NB4 (cell line): ENCODE measurements around the gene GARIN5B.

Experiments
- DNase-seq: peaks from one replicate; pipeline ENCODE4 v3.0.0; 2010; ENCODE audit warnings: low read depth
- H3K4me3 ChIP-seq: one replicate; pipeline ENCODE4 v1.5.1; 2011; ENCODE audit warnings: mild to moderate bottlenecking, low read depth, low read length, moderate library complexity
- CTCF ChIP-seq: IDR thresholded peaks from one replicate; pipeline ENCODE4 v1.5.1; 2012; ENCODE audit warnings: low read depth, low read length
- MAX ChIP-seq: IDR thresholded peaks from 2 replicates; pipeline ENCODE4 v1.6.1; 2011; ENCODE audit warnings: low read depth, low read length
- MYC ChIP-seq: IDR thresholded peaks from 2 replicates; pipeline ENCODE4 v1.6.1; 2011; ENCODE audit warnings: low read depth, low read length
- POLR2A ChIP-seq: IDR thresholded peaks from 2 replicates; pipeline ENCODE4 v1.6.1; 2011; ENCODE audit warnings: mild to moderate bottlenecking; ENCODE audit not compliant: insufficient read length; ENCODE audit errors: extremely low read depth

Gene GARIN5B

GRCh38 chr19:55322204-55322885 is 40.7 kb downstream of the GARIN5B start:
- no peak overlapping the region for H3K4me3 ChIP-seq
- TF ChIP-seq POLR2A, result no peak
- no peak for TF ChIP-seq CTCF
- no peak for TF ChIP-seq MYC
- TF ChIP-seq MAX, result no peak
- no peak for DNase-seq

- TF ChIP-seq MYC, result no peak
- TF ChIP-seq CTCF, result no peak
- no peak for TF ChIP-seq POLR2A
- no peak for TF ChIP-seq MAX
- no peak for DNase-seq
- no peak overlapping the region for H3K4me3 ChIP-seq
These were observed 41.5 kb downstream of the GARIN5B start for GRCh38 chr19:55321466-55322137.

- H3K4me3 ChIP-seq, result no peak overlapping the region
- DNase-seq, result no peak
- TF ChIP-seq CTCF (no peak), MAX (no peak), MYC (no peak), POLR2A (no peak)
These were observed 42.1 kb downstream of the GARIN5B start for GRCh38 chr19:55320844-55321419.

- no peak overlapping the region for H3K4me3 ChIP-seq
- TF ChIP-seq CTCF (no peak), POLR2A (no peak), MAX (no peak), MYC (no peak)
- DNase-seq, result no peak
These were observed 43.3 kb downstream of the GARIN5B start for GRCh38 chr19:55319785-55320184.

- DNase-seq, result no peak
- TF ChIP-seq POLR2A (no peak), MAX (no peak), MYC (no peak), CTCF (no peak)
- H3K4me3 ChIP-seq, result no peak overlapping the region
These were observed 46.4 kb downstream of the GARIN5B start for GRCh38 chr19:55316646-55317045.
